SKM-1 treated with dmso at 0.1 percent for 144 hours (cell line): ENCODE results near the gene ADAMTS4.
"Not testable (repeated sequence)": the region's sequence is repeated elsewhere in the genome, so short reads cannot be mapped to it uniquely, and the experiment has no call there.

Experiments
- DNase-seq: peaks from one replicate; lab custom pipeline; 2025; ENCODE audit not compliant: unreplicated experiment; lab: John Stamatoyannopoulos, UW

The ADAMTS4 gene

GRCh38 chr1:161198897-161199431 is at the start of gene ADAMTS4:
Gene ADAMTS4 (minus strand): TSS chr1:161199054. CDS start chr1:161198627, 427 bp downstream.
- no peak for DNase-seq

GRCh38 chr1:161244888-161245287 is 46.0 kb upstream of the ADAMTS4 start:
- DNase-seq = no peak

GRCh38 chr1:161242313-161242712 is 43.5 kb upstream of the ADAMTS4 start:
- peak; percentile 75 for DNase-seq

- peak; percentile 39 for DNase-seq
These were observed 42.8 kb upstream of the ADAMTS4 start for GRCh38 chr1:161241682-161242081.

- no peak for DNase-seq
These were observed 39.2 kb upstream of the ADAMTS4 start, which contains the start of gene NR1I3 for GRCh38 chr1:161238039-161238473. Gene NR1I3 (minus strand): TSS chr1:161238203. CDS start chr1:161236565, 1,638 bp downstream.

- no peak for DNase-seq
These were observed 37.3 kb upstream of the ADAMTS4 start for GRCh38 chr1:161235957-161236775.

GRCh38 chr1:161233102-161233501 is 34.2 kb upstream of the ADAMTS4 start:
- no peak for DNase-seq

GRCh38 chr1:161230762-161231161 is 31.9 kb upstream of the ADAMTS4 start:
- DNase-seq = no peak

GRCh38 chr1:161229896-161230295 is 31.0 kb upstream of the ADAMTS4 start:
- peak; percentile 7 for DNase-seq

- DNase-seq = no peak
These were observed 29.2 kb upstream of the ADAMTS4 start for GRCh38 chr1:161228032-161228431.

- peak; percentile 96 for DNase-seq
These were observed 28.5 kb upstream of the ADAMTS4 start for GRCh38 chr1:161227196-161227871.

GRCh38 chr1:161226759-161227158 is 27.9 kb upstream of the ADAMTS4 start:
- DNase-seq = no peak

- no peak for DNase-seq
These were observed 27.5 kb upstream of the ADAMTS4 start for GRCh38 chr1:161226320-161226711.

GRCh38 chr1:161225534-161226319 is 26.9 kb upstream of the ADAMTS4 start, which contains the start of gene TOMM40L:
Gene TOMM40L (plus strand): TSS chr1:161226060. CDS start chr1:161226490, 430 bp downstream.
- peak; percentile 100 for DNase-seq

- no peak for DNase-seq
These were observed 26.3 kb upstream of the ADAMTS4 start for GRCh38 chr1:161225178-161225533.

GRCh38 chr1:161224695-161225087 is 25.8 kb upstream of the ADAMTS4 start:
- not testable (repeated sequence) for DNase-seq

- no peak for DNase-seq
These were observed 25.2 kb upstream of the ADAMTS4 start for GRCh38 chr1:161223805-161224694.

GRCh38 chr1:161222175-161223019 is 23.5 kb upstream of the ADAMTS4 start:
- no peak for DNase-seq

- DNase-seq = no peak
These were observed 21.1 kb upstream of the ADAMTS4 start for GRCh38 chr1:161220002-161220401.
